A549 (cell line): ENCODE results near the gene LOXHD1.

ENCODE experiments used
- POLR2A ChIP-seq: IDR thresholded peaks from 2 replicates; pipeline ENCODE4 v1.6.1; 2012; ENCODE audit warnings: mild to moderate bottlenecking, low read length
- RAD21 ChIP-seq, 2 experiments: fragments of >200 bp in 1 of 2; sonication (Bioruptor Twin) in 1 of 2; formaldehyde crosslinking in 1 of 2; IDR thresholded peaks in 1 of 2; conservative IDR thresholded peaks in 1 of 2; 2 replicates in 1 of 2; 3 replicates in 1 of 2; pipeline ENCODE4 v1.6.1; 2012 to 2018; ENCODE audit warnings: inconsistent platforms in 1 of 2
- RARB ChIP-seq: fragments of 250-450 bp; sonication (Bioruptor Pico); IDR thresholded peaks from 2 replicates; pipeline ENCODE4 v1.8.0; 2021; ENCODE audit warnings: mild to moderate bottlenecking, moderate library complexity
- RNF2 ChIP-seq: fragments of 200-600 bp; sonication (generic); IDR thresholded peaks from 2 replicates; pipeline ENCODE4 v1.6.1; 2016; ENCODE audit warnings: low read depth, mild to moderate bottlenecking, antibody characterized with exemption, moderate library complexity, borderline replicate concordance
- ZFP36 ChIP-seq: fragments of 450-650 bp; IDR thresholded peaks from 2 replicates; pipeline ENCODE4 v1.6.1; 2014; ENCODE audit warnings: borderline replicate concordance; ENCODE audit not compliant: partially characterized antibody
- TF ChIP-seq, protein P1 (sequence below): fragments of 450-650 bp; IDR thresholded peaks from 2 replicates; pipeline ENCODE4 v1.6.1; 2014; ENCODE audit warnings: antibody characterized with exemption
- TF ChIP-seq, protein P2 (sequence below): IDR thresholded peaks from 2 replicates; pipeline ENCODE4 v1.6.1; 2012
- TF ChIP-seq, protein P3 (sequence below): fragments of >200 bp; sonication (Bioruptor Twin); formaldehyde crosslinking; IDR thresholded peaks from 3 replicates; pipeline ENCODE4 v1.5.1; 2016
- TF ChIP-seq, protein P4 (sequence below): fragments of 150-350 bp; IDR thresholded peaks from 2 replicates; pipeline ENCODE4 v1.6.1; 2014; ENCODE audit warnings: low read depth, mild to moderate bottlenecking, low read length
- TF ChIP-seq, protein P5 (sequence below): IDR thresholded peaks from 2 replicates; pipeline ENCODE4 v1.6.1; 2012
- TF ChIP-seq, protein P6 (sequence below): fragments of 200-600 bp; sonication (generic); IDR thresholded peaks from 2 replicates; pipeline ENCODE4 v1.6.1; 2016; ENCODE audit warnings: antibody characterized with exemption, mild to moderate bottlenecking, moderate library complexity

DNA sequence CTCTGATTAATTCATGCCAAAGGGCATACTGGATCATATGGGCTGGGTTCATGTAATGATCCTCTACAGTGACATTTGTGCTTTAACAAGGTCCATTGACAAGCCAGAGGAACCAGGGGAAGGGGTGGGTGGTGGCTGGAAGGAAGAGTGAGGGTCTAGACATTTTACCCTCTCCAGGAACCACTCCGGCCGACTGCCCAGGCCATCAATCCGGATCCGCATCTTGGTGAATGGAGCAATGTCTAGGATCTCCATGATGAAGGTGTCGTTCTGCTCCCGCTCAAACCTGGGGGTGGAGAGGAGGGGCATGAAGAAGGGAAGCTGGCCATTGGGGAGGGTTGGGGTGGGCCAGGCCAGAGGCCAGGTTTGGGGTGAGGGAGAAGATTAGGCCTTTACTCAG, 147.5 kb downstream of the LOXHD1 start:
- TF ChIP-seq, protein P1, sequence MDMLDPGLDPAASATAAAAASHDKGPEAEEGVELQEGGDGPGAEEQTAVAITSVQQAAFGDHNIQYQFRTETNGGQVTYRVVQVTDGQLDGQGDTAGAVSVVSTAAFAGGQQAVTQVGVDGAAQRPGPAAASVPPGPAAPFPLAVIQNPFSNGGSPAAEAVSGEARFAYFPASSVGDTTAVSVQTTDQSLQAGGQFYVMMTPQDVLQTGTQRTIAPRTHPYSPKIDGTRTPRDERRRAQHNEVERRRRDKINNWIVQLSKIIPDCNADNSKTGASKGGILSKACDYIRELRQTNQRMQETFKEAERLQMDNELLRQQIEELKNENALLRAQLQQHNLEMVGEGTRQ = no peak
- TF ChIP-seq, protein P2, sequence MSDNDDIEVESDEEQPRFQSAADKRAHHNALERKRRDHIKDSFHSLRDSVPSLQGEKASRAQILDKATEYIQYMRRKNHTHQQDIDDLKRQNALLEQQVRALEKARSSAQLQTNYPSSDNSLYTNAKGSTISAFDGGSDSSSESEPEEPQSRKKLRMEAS = no peak
- TF ChIP-seq, protein P3, sequence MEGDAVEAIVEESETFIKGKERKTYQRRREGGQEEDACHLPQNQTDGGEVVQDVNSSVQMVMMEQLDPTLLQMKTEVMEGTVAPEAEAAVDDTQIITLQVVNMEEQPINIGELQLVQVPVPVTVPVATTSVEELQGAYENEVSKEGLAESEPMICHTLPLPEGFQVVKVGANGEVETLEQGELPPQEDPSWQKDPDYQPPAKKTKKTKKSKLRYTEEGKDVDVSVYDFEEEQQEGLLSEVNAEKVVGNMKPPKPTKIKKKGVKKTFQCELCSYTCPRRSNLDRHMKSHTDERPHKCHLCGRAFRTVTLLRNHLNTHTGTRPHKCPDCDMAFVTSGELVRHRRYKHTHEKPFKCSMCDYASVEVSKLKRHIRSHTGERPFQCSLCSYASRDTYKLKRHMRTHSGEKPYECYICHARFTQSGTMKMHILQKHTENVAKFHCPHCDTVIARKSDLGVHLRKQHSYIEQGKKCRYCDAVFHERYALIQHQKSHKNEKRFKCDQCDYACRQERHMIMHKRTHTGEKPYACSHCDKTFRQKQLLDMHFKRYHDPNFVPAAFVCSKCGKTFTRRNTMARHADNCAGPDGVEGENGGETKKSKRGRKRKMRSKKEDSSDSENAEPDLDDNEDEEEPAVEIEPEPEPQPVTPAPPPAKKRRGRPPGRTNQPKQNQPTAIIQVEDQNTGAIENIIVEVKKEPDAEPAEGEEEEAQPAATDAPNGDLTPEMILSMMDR = no peak
- TF ChIP-seq, protein P4, sequence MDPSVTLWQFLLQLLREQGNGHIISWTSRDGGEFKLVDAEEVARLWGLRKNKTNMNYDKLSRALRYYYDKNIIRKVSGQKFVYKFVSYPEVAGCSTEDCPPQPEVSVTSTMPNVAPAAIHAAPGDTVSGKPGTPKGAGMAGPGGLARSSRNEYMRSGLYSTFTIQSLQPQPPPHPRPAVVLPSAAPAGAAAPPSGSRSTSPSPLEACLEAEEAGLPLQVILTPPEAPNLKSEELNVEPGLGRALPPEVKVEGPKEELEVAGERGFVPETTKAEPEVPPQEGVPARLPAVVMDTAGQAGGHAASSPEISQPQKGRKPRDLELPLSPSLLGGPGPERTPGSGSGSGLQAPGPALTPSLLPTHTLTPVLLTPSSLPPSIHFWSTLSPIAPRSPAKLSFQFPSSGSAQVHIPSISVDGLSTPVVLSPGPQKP = no peak
- TF ChIP-seq RNF2 (no peak), RAD21 (conservative IDR thresholded peaks at IDR 0.05 in 1 of 2, IDR thresholded peaks at IDR 0.05 in 1 of 2) (no peak), ZFP36 (no peak), POLR2A (no peak), RARB (CRISPR knock-in tag) (no peak)
- TF ChIP-seq, protein P5, sequence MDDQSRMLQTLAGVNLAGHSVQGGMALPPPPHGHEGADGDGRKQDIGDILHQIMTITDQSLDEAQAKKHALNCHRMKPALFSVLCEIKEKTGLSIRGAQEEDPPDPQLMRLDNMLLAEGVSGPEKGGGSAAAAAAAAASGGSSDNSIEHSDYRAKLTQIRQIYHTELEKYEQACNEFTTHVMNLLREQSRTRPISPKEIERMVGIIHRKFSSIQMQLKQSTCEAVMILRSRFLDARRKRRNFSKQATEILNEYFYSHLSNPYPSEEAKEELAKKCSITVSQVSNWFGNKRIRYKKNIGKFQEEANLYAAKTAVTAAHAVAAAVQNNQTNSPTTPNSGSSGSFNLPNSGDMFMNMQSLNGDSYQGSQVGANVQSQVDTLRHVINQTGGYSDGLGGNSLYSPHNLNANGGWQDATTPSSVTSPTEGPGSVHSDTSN = no peak
- TF ChIP-seq, protein P6, sequence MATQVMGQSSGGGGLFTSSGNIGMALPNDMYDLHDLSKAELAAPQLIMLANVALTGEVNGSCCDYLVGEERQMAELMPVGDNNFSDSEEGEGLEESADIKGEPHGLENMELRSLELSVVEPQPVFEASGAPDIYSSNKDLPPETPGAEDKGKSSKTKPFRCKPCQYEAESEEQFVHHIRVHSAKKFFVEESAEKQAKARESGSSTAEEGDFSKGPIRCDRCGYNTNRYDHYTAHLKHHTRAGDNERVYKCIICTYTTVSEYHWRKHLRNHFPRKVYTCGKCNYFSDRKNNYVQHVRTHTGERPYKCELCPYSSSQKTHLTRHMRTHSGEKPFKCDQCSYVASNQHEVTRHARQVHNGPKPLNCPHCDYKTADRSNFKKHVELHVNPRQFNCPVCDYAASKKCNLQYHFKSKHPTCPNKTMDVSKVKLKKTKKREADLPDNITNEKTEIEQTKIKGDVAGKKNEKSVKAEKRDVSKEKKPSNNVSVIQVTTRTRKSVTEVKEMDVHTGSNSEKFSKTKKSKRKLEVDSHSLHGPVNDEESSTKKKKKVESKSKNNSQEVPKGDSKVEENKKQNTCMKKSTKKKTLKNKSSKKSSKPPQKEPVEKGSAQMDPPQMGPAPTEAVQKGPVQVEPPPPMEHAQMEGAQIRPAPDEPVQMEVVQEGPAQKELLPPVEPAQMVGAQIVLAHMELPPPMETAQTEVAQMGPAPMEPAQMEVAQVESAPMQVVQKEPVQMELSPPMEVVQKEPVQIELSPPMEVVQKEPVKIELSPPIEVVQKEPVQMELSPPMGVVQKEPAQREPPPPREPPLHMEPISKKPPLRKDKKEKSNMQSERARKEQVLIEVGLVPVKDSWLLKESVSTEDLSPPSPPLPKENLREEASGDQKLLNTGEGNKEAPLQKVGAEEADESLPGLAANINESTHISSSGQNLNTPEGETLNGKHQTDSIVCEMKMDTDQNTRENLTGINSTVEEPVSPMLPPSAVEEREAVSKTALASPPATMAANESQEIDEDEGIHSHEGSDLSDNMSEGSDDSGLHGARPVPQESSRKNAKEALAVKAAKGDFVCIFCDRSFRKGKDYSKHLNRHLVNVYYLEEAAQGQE = no peak
